PC-3 (cell line): Measurements from ENCODE around the gene HUNK.

Experiments
- EZH2 ChIP-seq: fragments of 300-600 bp; sonication (generic); IDR thresholded peaks from one replicate; pipeline ENCODE4 v1.6.1; 2017; ENCODE audit warnings: antibody characterized with exemption, mild to moderate bottlenecking, low read length; ENCODE audit not compliant: unreplicated experiment
- TF ChIP-seq, protein P1 (sequence below): fragments of 300-600 bp; sonication (generic); conservative IDR thresholded peaks from 2 replicates; pipeline ENCODE4 v1.5.1; 2017; ENCODE audit warnings: antibody characterized with exemption, low read depth, mild to moderate bottlenecking, low read length

DNA sequence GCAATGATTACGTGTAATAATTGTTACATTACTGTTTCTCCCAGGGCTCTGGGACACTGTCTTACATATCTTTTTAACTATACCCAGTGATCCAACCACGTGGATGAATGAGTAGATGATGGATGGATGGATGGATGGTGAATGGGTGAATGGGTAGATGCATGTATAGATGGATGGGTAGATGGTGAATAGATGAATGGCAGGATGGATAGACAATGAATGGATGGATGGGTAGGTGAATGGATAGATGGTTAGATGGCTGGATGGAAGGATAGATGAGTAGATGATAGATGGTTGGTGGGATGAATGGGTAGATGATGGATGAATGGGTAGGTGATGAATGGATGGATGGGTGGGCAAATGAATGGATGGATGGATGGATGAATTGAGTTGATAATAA, 135.9 kb downstream of the HUNK start:
- TF ChIP-seq, protein P1, sequence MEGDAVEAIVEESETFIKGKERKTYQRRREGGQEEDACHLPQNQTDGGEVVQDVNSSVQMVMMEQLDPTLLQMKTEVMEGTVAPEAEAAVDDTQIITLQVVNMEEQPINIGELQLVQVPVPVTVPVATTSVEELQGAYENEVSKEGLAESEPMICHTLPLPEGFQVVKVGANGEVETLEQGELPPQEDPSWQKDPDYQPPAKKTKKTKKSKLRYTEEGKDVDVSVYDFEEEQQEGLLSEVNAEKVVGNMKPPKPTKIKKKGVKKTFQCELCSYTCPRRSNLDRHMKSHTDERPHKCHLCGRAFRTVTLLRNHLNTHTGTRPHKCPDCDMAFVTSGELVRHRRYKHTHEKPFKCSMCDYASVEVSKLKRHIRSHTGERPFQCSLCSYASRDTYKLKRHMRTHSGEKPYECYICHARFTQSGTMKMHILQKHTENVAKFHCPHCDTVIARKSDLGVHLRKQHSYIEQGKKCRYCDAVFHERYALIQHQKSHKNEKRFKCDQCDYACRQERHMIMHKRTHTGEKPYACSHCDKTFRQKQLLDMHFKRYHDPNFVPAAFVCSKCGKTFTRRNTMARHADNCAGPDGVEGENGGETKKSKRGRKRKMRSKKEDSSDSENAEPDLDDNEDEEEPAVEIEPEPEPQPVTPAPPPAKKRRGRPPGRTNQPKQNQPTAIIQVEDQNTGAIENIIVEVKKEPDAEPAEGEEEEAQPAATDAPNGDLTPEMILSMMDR: no peak
- TF ChIP-seq EZH2: no peak
